Pancreas (tissue), 10 donors: ENCODE data around the gene DACH1. TPM values are rescaled to one million over a fixed set of nuclear protein-coding genes. Genes with fewer than 3 reads are reported as not detected.

Source experiments
- ATAC-seq, 4 donors: fragments of 200-7000 bp; cut with Tn5 transposase; one replicate each; pipeline versions ENCODE4 v1.8.0 to v1.9.1; 2020; ENCODE audit warnings: mild to moderate bottlenecking in 4 of 4, moderate library complexity in 4 of 4
- DNase-seq, 6 donors: peaks; one replicate each; pipeline ENCODE4 v3.0.0-alpha.2; 2020
- FAIRE-seq: peaks from 2 replicates; lab custom pipeline; 2012; peaks lifted over from hg19 to GRCh38; lab: Jason Lieb, UNC
- H3K27ac ChIP-seq, 4 donors: fragments of 200-600 bp; sonication (generic); 1 replicate in 3 of 4; 2 replicates in 1 of 4; pipeline versions ENCODE4 v1.5.0 to v1.8.0; 2020
- H3K27me3 ChIP-seq, 4 donors: fragments of 200-600 bp; one replicate each; pipeline ENCODE4 v1.8.0; 2021
- H3K36me3 ChIP-seq, 3 donors: fragments of 200-600 bp; sonication (generic) in 1 of 3; one replicate each; pipeline versions ENCODE4 v1.5.0 to v1.8.0; 2020 to 2021
- H3K4me1 ChIP-seq, 3 donors: fragments of 200-600 bp; one replicate each; pipeline ENCODE4 v1.8.0; 2021
- H3K4me3 ChIP-seq, 4 donors: fragments of 200-600 bp; sonication (generic) in 2 of 4; one replicate each; pipeline versions ENCODE4 v1.5.0 to v1.8.0; 2020 to 2021
- H3K9me3 ChIP-seq, 4 donors: fragments of 200-600 bp; one replicate each; pipeline ENCODE4 v1.8.0; 2021
- WGBS, 2 donors: extraction: QIAGEN DNeasy Blood & Tissue Kit; methylation state at CpG; one replicate each; pipeline ENCODE4 v1.1.7; 2013; 5-methylcytosine and 5-hydroxymethylcytosine counted together
- intact Hi-C, 3 donors: fragments of 100-400 bp; cut with DNase I; formaldehyde crosslinking; loops; one replicate each; pipeline versions ENCODE4 v1.11.1 to v1.14.2; 2022
- polyA plus RNA-seq, 2 donors: library from polyadenylated mRNA; stranded (reverse); fragments of 200-250 nt; gene quantifications; one replicate each; pipeline ENCODE4 v1.2.3, GENCODE V29; 2013
- total RNA-seq, 6 donors: library from RNA; stranded (reverse); fragmentation: NEBNext Ultra II Directional in 4 of 6; extraction: Animal tissue kit (Norgen Biotek cat#: 25700) in 4 of 6; gene quantifications; one replicate each; pipeline versions ENCODE4 v1.2.1 to v1.2.4, GENCODE V29; 2021 to 2023
- TF ChIP-seq, protein P1 (sequence below), 4 donors: fragments of 200-600 bp; sonication (generic) in 3 of 4; IDR thresholded peaks; one replicate each; pipeline versions ENCODE4 v1.5.0 to v1.8.0; 2021; ENCODE audit warnings: antibody characterized with exemption in 4 of 4
- donor health status: healthy with polysubstance abuse.
- donor health status: DM: no; HTN: no; CAD: no; lungs with moderate emphysema.
- donor health status: DM: no; HTN: no; CAD: no.
- donor health status: control.
- donor health status: control.
- donor health status: Bipolar disorder and iron deficiency.
- donor health status: DM: yes; HTN: yes; CAD: no.
- donor health status: DM: no; HTN: no; CAD: no.
- donor health status: DM: no; HTN: no; CAD: no.
- donor health status: DM: yes; HTN: yes; CAD: no.

Gene DACH1
- total and polyA plus RNA-seq, 8 donors, result 0.73 to 5.5 (median 1.7) TPM

DNA sequence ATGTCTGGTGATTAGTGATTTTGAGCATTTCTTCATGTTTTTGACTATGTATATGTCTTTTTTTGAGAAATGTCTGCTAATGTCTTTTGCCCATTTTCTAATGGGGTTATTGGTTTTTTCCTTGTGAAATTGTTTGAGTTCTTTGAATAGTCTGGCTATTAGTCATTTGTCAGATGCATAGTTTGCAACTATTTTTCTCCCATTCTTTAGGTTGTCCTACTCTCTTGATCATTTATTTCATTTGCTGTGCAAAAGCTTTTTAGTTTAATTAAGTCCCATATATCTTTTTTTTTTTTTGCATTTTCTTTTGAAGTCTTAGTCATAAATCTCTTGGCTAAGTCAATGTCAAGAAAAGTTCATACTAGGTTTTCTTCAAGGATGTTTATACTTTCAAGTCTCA is 449.8 kb downstream of the DACH1 start:
- Histone ChIP-seq H3K4me1 (no peaks in the 10 kb centered on the region), H3K36me3 (no peaks in the 10 kb centered on the region), H3K9me3 (no peaks in the 10 kb centered on the region), H3K27ac (no peak overlapping the region), H3K4me3 (no peak overlapping the region), H3K27me3 (no peaks in the 10 kb centered on the region)
- peak; percentile 20 for FAIRE-seq
- intact Hi-C loops, result no loop called here
- ATAC-seq, result no peak
- DNase-seq, result no peak
- TF ChIP-seq, protein P1, sequence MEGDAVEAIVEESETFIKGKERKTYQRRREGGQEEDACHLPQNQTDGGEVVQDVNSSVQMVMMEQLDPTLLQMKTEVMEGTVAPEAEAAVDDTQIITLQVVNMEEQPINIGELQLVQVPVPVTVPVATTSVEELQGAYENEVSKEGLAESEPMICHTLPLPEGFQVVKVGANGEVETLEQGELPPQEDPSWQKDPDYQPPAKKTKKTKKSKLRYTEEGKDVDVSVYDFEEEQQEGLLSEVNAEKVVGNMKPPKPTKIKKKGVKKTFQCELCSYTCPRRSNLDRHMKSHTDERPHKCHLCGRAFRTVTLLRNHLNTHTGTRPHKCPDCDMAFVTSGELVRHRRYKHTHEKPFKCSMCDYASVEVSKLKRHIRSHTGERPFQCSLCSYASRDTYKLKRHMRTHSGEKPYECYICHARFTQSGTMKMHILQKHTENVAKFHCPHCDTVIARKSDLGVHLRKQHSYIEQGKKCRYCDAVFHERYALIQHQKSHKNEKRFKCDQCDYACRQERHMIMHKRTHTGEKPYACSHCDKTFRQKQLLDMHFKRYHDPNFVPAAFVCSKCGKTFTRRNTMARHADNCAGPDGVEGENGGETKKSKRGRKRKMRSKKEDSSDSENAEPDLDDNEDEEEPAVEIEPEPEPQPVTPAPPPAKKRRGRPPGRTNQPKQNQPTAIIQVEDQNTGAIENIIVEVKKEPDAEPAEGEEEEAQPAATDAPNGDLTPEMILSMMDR (IDR thresholded peaks at IDR 0.05), result no peak

DNA sequence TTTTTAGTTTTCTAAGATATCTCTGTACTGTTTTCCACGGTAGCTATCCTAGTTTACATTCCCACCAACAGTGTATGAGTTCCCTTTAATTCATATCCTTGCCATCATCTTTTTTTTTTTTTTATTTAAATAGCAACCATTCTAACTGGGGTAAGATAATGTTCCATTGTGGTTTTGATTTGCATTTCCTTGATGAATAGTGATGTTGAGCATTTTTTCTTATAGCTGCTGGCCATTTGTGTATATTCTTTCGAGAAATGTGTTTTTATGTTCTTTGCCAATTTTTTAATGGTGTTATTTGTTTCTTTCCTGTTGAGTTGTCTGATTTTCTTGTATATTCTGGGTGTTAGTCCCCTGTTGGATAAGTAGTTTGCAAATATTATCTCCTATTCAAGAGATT is 454.8 kb downstream of the DACH1 start:
- WGBS, 2 donors, result 59 to 61% methylated on average over 2 of the region's 2 CpGs
- no peak for FAIRE-seq

DNA sequence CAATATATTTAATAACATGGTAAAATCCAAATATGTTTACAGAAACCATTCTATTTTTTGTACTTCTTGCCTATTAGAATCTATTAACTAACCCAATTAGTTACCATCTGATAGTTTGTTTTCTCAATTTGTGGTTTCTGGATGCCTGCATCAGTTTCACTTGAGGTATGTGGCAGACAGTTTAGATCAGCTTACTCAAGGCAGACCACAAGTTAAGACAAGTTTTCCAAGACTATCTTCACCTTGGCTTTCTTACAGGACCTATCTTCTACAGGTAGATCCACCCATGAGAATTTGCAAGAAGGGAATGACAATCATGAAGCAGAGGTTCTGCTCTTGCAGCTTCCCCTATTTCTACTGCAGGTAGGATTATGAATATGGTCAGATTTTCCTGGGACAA is 458.6 kb downstream of the DACH1 start:
- FAIRE-seq, result no peak

More for the DNA sequence above, 454.8 kb downstream of the DACH1 start:
- TF ChIP-seq, protein P1 (IDR thresholded peaks at IDR 0.05), result no peak
- Histone ChIP-seq H3K9me3 (no peaks in the 10 kb centered on the region), H3K4me1 (no peaks in the 10 kb centered on the region), H3K27ac (no peak overlapping the region), H3K4me3 (no peak overlapping the region), H3K27me3 (no peaks in the 10 kb centered on the region), H3K36me3 (no peaks in the 10 kb centered on the region)
- intact Hi-C loops, result no loop called here
- no peak for ATAC-seq
- DNase-seq, result no peak

DNA sequence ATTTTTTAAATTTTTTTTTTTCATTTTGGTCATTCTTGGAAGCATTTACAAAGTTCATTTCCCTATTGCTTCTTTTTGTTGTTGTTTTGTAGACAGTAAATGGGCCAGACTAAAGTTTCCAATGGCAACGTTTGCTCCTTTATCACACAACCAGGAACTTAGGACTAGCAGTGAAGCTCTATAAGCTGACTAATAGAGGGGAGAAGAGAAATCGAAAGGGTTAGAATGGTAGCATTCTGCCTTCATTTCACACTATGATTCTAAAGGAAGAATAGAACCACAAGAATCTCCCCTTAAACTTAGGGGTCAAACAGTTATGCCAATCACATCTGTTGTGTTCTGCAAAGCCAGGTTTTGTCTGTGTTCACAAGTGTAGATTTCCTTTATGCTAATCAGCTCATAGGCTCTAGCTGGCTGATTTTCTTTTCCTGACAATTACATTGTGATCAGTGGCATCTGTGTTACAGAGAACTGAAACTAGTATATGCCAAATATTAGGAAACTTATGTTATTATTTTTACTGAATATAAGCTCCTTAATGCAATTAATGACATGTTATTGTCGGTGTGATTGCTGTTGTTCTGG is 467.3 kb downstream of the DACH1 start:
- 45 to 50% methylated on average over 3 of the region's 3 CpGs for WGBS, 2 donors
- intact Hi-C loops, result no loop called here
- H3K27ac ChIP-seq, result no peak overlapping the region
- H3K9me3 ChIP-seq, result no peaks in the 10 kb centered on the region
- H3K36me3 ChIP-seq, result no peaks in the 10 kb centered on the region
- H3K4me1 ChIP-seq, result no peaks in the 10 kb centered on the region
- ATAC-seq (no peak), FAIRE-seq (no peak), DNase-seq (no peak)
- no peaks in the 10 kb centered on the region for H3K27me3 ChIP-seq
- H3K4me3 ChIP-seq, result no peak overlapping the region
- TF ChIP-seq, protein P1 (IDR thresholded peaks at IDR 0.05), result no peak

More for the DNA sequence above, 458.6 kb downstream of the DACH1 start:
- Histone ChIP-seq H3K27ac (no peak overlapping the region), H3K36me3 (no peaks in the 10 kb centered on the region), H3K4me3 (no peak overlapping the region), H3K4me1 (no peaks in the 10 kb centered on the region), H3K9me3 (no peaks in the 10 kb centered on the region), H3K27me3 (no peaks in the 10 kb centered on the region)
- DNase-seq (no peak), ATAC-seq (no peak)
- intact Hi-C loops, result no loop called here
- TF ChIP-seq, protein P1 (IDR thresholded peaks at IDR 0.05), result no peak

DNA sequence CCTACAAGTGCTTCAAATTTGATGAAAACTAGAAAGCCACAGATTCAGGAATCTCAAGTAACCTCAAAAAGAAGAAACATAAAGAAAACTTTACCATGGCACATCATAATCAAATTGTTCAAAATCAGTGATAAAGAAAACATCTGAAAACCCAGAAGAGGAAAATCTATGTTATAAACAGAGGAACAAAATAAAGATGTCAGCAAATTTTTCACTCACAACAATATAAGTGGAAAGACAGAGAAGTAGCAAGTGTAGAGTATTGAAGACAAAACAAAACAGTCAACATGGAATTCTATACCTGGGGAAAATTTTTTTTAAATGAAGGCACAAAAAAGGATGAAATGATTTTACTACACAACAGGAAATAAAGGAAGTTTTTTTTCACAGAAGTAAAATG is 470.9 kb downstream of the DACH1 start:
- no peak for ATAC-seq
- DNase-seq, result no peak
- Histone ChIP-seq H3K36me3 (no peaks in the 10 kb centered on the region), H3K9me3 (no peaks in the 10 kb centered on the region), H3K27me3 (no peaks in the 10 kb centered on the region), H3K4me1 (no peaks in the 10 kb centered on the region), H3K27ac (no peak overlapping the region), H3K4me3 (no peak overlapping the region)
- FAIRE-seq, result no peak
- intact Hi-C loops, result no loop called here
- TF ChIP-seq, protein P1 (IDR thresholded peaks at IDR 0.05), result no peak
